HCT116 (cell line): ENCODE data around the gene RASL11B. TPM values are rescaled to one million over a fixed set of nuclear protein-coding genes. Genes with fewer than 3 reads are reported as not detected.
"Not testable (repeated sequence)": the region's sequence is repeated elsewhere in the genome, so short reads cannot be mapped to it uniquely, and the experiment has no call there.

ENCODE experiments used
- ATAC-seq: fragments of 200-7000 bp; cut with Tn5 transposase; 2 replicates; pipeline ENCODE4 v1.9.1; 2020; ENCODE audit warnings: mild to moderate bottlenecking, moderate library complexity
- BruUV-seq: library from RNA; stranded (reverse); fragments of 400-500 nt; replicated peaks from 2 replicates; lab custom pipeline; 2021; lab: Mats Ljungman, UMichigan
- CTCF ChIA-PET: fragments of 300-600 bp; sonication (Branson Sonifier 250); formaldehyde crosslinking; loops from one replicate; lab custom pipeline; 2021; ENCODE audit warnings: antibody characterized with exemption; lab: Charles Lee
- POLR2A ChIA-PET: fragments of 300-600, 350-600 bp; sonication (Branson Sonifier 250); formaldehyde crosslinking; loops from one replicate; lab custom pipeline; 2021; ENCODE audit warnings: antibody characterized with exemption; lab: Charles Lee
- RAD21 ChIA-PET, 2 experiments: fragments of 300-600 bp; sonication (Branson Sonifier 250); formaldehyde crosslinking; loops; one replicate each; lab custom pipeline; 2023; ENCODE audit warnings: low total read pairs in 2 of 2; ENCODE audit not compliant: uncharacterized antibody in 2 of 2, unreplicated experiment in 2 of 2, low non-redundant PET in 1 of 2; lab: Charles Lee
- DNase-seq: peaks from one replicate; pipeline ENCODE4 v3.0.0-alpha.2; 2010; ENCODE audit warnings: low read depth, low spot score
- H2AFZ ChIP-seq: fragments of 200-600 bp; shearing (Covaris generic), sonication (generic); 2 replicates; pipeline ENCODE4 v1.6.1; 2017; ENCODE audit warnings: low read depth, mixed run types, mixed read lengths, antibody characterized with exemption, low read length; ENCODE audit not compliant: poor library complexity, severe bottlenecking
- H3K27ac ChIP-seq: 2 replicates; pipeline ENCODE4 v1.5.1; 2012; ENCODE audit warnings: low read depth, low read length
- H3K27me3 ChIP-seq: fragments of 200-600 bp; sonication (generic); 2 replicates; pipeline ENCODE4 v1.6.1; 2016; ENCODE audit warnings: mixed run types, low read length, mixed read lengths; ENCODE audit not compliant: insufficient read depth
- H3K36me3 ChIP-seq, 2 experiments: fragments of 200-500 bp in 1 of 2; fragments of 200-600 bp in 1 of 2; sonication (Bioruptor generic) in 1 of 2; sonication (generic) in 1 of 2; 2 replicates each; pipeline versions ENCODE4 v1.5.1 to v1.6.1; 2014 to 2016; ENCODE audit warnings: low read length in 2 of 2, inconsistent platforms in 1 of 2, mixed read lengths in 1 of 2, mixed run types in 1 of 2; ENCODE audit not compliant: insufficient read depth in 2 of 2, control insufficient read depth in 1 of 2
- H3K4me1 ChIP-seq, 2 experiments: fragments of 200-600 bp in 1 of 2; sonication (generic) in 1 of 2; 2 replicates each; pipeline versions ENCODE4 v1.5.1 to v1.6.1; 2012 to 2017; ENCODE audit warnings: low read length in 2 of 2, inconsistent platforms in 1 of 2, mild to moderate bottlenecking in 1 of 2, mixed read lengths in 1 of 2, mixed run types in 1 of 2, moderate library complexity in 1 of 2; ENCODE audit not compliant: insufficient read depth in 2 of 2, control insufficient read depth in 1 of 2
- H3K4me2 ChIP-seq: fragments of 200-600 bp; sonication (generic); 2 replicates; pipeline ENCODE4 v1.6.1; 2017; ENCODE audit warnings: mixed run types, low read length, mixed read lengths
- H3K4me3 ChIP-seq, 2 experiments: fragments of 200-600 bp in 1 of 2; sonication (generic) in 1 of 2; replicated peaks in 1 of 2; 2 replicates each; pipeline ENCODE4 v1.5.1; 2011 to 2016; ENCODE audit warnings: low read length in 2 of 2, control low read depth in 1 of 2, low read depth in 1 of 2, mild to moderate bottlenecking in 1 of 2, mixed read lengths in 1 of 2, mixed run types in 1 of 2
- H3K79me2 ChIP-seq: fragments of 200-600 bp; sonication (generic); 2 replicates; pipeline ENCODE4 v1.6.1; 2017; ENCODE audit warnings: mild to moderate bottlenecking, mixed run types, low read length, moderate library complexity, mixed read lengths; ENCODE audit not compliant: insufficient read depth
- H3K9ac ChIP-seq: fragments of 200-600 bp; sonication (generic); 2 replicates; pipeline ENCODE4 v1.6.1; 2016; ENCODE audit warnings: low read length, mixed read lengths
- H3K9me2 ChIP-seq: fragments of 200-600 bp; sonication (generic), shearing (Covaris generic); 2 replicates; pipeline ENCODE4 v1.6.1; 2017; ENCODE audit warnings: mixed run types, mild to moderate bottlenecking, moderate library complexity; ENCODE audit not compliant: insufficient read depth
- H3K9me3 ChIP-seq, 2 experiments: fragments of 200-500 bp in 1 of 2; fragments of 200-600 bp in 1 of 2; sonication (Bioruptor generic) in 1 of 2; sonication (generic) in 1 of 2; 2 replicates each; pipeline ENCODE4 v1.6.1; 2014 to 2017; ENCODE audit warnings: low read length in 2 of 2, mixed read lengths in 2 of 2, inconsistent platforms in 1 of 2, low read depth in 1 of 2, mild to moderate bottlenecking in 1 of 2, mixed run types in 1 of 2, moderate library complexity in 1 of 2; ENCODE audit not compliant: control insufficient read depth in 1 of 2, insufficient read depth in 1 of 2
- H4K20me1 ChIP-seq: fragments of 200-600 bp; sonication (generic), shearing (Covaris generic); 2 replicates; pipeline ENCODE4 v1.6.1; 2017; ENCODE audit warnings: mixed run types, mild to moderate bottlenecking, moderate library complexity; ENCODE audit not compliant: insufficient read depth
- CTCF ChIP-seq, 3 experiments: fragments of 200-600 bp in 1 of 3; sonication (generic) in 1 of 3; IDR thresholded peaks in 2 of 3; conservative IDR thresholded peaks in 1 of 3; 2 replicates each; pipeline ENCODE4 v1.5.1; 2012 to 2017; ENCODE audit warnings: low read depth in 2 of 3, low read length in 2 of 3, antibody characterized with exemption in 1 of 3, borderline replicate concordance in 1 of 3, control low read depth in 1 of 3, mild to moderate bottlenecking in 1 of 3, mixed read lengths in 1 of 3, mixed run types in 1 of 3, moderate library complexity in 1 of 3; ENCODE audit not compliant: insufficient read depth in 1 of 3
- EGR1 ChIP-seq: IDR thresholded peaks from 2 replicates; pipeline ENCODE4 v1.6.1; 2012; ENCODE audit warnings: low read depth
- ELF1 ChIP-seq: IDR thresholded peaks from 2 replicates; pipeline ENCODE4 v1.6.1; 2012; ENCODE audit warnings: low read depth, borderline replicate concordance
- EZH2 ChIP-seq: fragments of 200-600 bp; sonication (generic); IDR thresholded peaks from 2 replicates; pipeline ENCODE4 v1.6.1; 2017; ENCODE audit warnings: antibody characterized with exemption, mixed run types
- POLR2AphosphoS5 ChIP-seq: IDR thresholded peaks from 2 replicates; pipeline ENCODE4 v1.6.1; 2011; ENCODE audit warnings: mild to moderate bottlenecking, low read depth, low read length, moderate library complexity
- RAD21 ChIP-seq: IDR thresholded peaks from 2 replicates; pipeline ENCODE4 v1.6.1; 2012; ENCODE audit warnings: low read depth, mild to moderate bottlenecking
- REST ChIP-seq: IDR thresholded peaks from 2 replicates; pipeline ENCODE4 v1.6.1; 2012; ENCODE audit warnings: low read depth
- SP1 ChIP-seq: IDR thresholded peaks from 2 replicates; pipeline ENCODE4 v1.6.1; 2012; ENCODE audit warnings: low read depth
- ZNF274 ChIP-seq: fragments of 200-500 bp; sonication (Bioruptor generic); IDR thresholded peaks from 2 replicates; pipeline ENCODE4 v1.6.1; 2014; ENCODE audit warnings: mild to moderate bottlenecking, low read depth, low read length, inconsistent platforms
- intact Hi-C: fragments of 100-400 bp; cut with micrococcal nuclease; formaldehyde crosslinking; loops from 2 replicates; pipeline ENCODE4 v1.10.0; 2022
- total RNA-seq: library from RNA; stranded (reverse); gene quantifications from one replicate; pipeline ENCODE4 v1.2.1, GENCODE V29; 2021; ENCODE audit not compliant: unreplicated experiment
- TF ChIP-seq, protein P1 (sequence below): IDR thresholded peaks from 2 replicates; pipeline ENCODE4 v1.6.1; 2012

RASL11B gene
- total RNA-seq, 1 experiment from 2014 or later, result 0.34 TPM

GRCh38 chr4:52833941-52834525 lies 28.1 kb upstream of the RASL11B start:
- Histone ChIP-seq H3K79me2 (no peaks in the 10 kb centered on the region), H3K9ac (no peak overlapping the region), H4K20me1 (no peaks in the 10 kb centered on the region; the same call in 1 of the 2 replicates), H3K9me2 (no peaks in the 10 kb centered on the region), H3K4me2 (no peak overlapping the region), H3K27ac (no peak overlapping the region), H2AFZ (no peak overlapping the region)
- ChIA-PET CTCF (no interaction called here), POLR2A (no interaction called here)
- intact Hi-C loops, result no loop called here
- no peak for ATAC-seq
- TF ChIP-seq EGR1, result no peak
- no peak for TF ChIP-seq EZH2
- no peak for TF ChIP-seq POLR2AphosphoS5
- no peak for TF ChIP-seq RAD21
- TF ChIP-seq, protein P1, sequence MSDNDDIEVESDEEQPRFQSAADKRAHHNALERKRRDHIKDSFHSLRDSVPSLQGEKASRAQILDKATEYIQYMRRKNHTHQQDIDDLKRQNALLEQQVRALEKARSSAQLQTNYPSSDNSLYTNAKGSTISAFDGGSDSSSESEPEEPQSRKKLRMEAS, result no peak
- no peak for TF ChIP-seq CTCF (IDR thresholded peaks at IDR 0.05 in 2 of 3, conservative IDR thresholded peaks at IDR 0.05 in 1 of 3; ENCODE audit: borderline replicate concordance in 1 of 3, insufficient read depth in 1 of 3, low read depth in 2 of 3, low read length in 2 of 3)
- TF ChIP-seq SP1, result no peak
- TF ChIP-seq ZNF274, result no peak
- no peak for TF ChIP-seq ELF1
- no peak for TF ChIP-seq REST
- TF ChIP-seq, all 23 proteins: peak for 0
- H3K27me3 ChIP-seq, result no peaks in the 10 kb centered on the region
- RAD21 ChIA-PET, result no interaction called here
- no TSS peak for BruUV-seq
- H3K4me3 ChIP-seq, result no peak overlapping the region
- DNase-seq, result no peak
- H3K4me1 ChIP-seq, result peaks cover 6 to 14% of the 10 kb centered on the region in 2 experiments; a peak in 2 of 4 replicates
- H3K36me3 ChIP-seq, result no peaks in the 10 kb centered on the region
- H3K9me3 ChIP-seq, result no peaks in the 10 kb centered on the region

- H3K79me2 ChIP-seq, POLR2A ChIA-PET, intact Hi-C loops, H3K9me3 ChIP-seq, H3K36me3 ChIP-seq, H3K9ac ChIP-seq, H3K4me2 ChIP-seq, H3K27me3 ChIP-seq, BruUV-seq, H4K20me1 ChIP-seq, RAD21 ChIA-PET, DNase-seq, H3K4me3 ChIP-seq, H3K27ac ChIP-seq, H2AFZ ChIP-seq, ATAC-seq, H3K9me2 ChIP-seq, CTCF ChIA-PET: not testable (repeated sequence)
- peaks cover 6 to 14% of the 10 kb centered on the region in 2 experiments; a peak in 2 of 4 replicates for H3K4me1 ChIP-seq
Observed at GRCh38 chr4:52834641-52835456, 27.3 kb upstream of the RASL11B start.
